Measurements from ENCODE around the gene TTLL10. TPM values are rescaled to one million over a fixed set of nuclear protein-coding genes. Genes with fewer than 3 reads are reported as not detected.

Gene TTLL10
- total and polyA plus RNA-seq, 2 donors from 2014 or later = 1.5 TPM; not detected in 1

DNA sequence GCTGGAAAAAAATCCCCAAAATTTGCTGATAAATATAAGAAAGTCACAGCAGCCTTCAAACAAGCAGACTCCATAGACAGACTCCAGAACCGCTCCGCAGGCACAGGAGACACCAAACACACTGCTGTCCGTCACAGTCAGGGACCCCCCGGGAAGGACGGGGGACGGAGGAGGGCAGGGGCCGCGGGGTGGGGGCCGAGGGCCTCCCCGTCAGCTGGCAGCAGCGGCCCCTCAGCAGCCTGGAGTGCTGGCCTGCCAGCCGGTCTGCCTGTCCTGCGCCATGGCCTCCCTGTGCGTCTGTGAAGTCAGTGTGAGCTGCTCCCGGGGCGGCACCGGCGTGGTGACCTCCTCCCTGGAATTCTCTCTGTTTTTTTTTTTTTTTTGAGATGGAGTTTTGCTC, 47.7 kb upstream of the TTLL10 start:
- no peak overlapping the region for H3K9ac ChIP-seq (ENCODE audit: low read length in 3 of 3)
- no peak for FAIRE-seq
- intact Hi-C loops (cut with DNase I) = loop anchor here (10.0 kb wide), 2 partner anchors 109 to 169 kb away; partner anchors contain the start of genes B3GALT6 and SDF4

DNA sequence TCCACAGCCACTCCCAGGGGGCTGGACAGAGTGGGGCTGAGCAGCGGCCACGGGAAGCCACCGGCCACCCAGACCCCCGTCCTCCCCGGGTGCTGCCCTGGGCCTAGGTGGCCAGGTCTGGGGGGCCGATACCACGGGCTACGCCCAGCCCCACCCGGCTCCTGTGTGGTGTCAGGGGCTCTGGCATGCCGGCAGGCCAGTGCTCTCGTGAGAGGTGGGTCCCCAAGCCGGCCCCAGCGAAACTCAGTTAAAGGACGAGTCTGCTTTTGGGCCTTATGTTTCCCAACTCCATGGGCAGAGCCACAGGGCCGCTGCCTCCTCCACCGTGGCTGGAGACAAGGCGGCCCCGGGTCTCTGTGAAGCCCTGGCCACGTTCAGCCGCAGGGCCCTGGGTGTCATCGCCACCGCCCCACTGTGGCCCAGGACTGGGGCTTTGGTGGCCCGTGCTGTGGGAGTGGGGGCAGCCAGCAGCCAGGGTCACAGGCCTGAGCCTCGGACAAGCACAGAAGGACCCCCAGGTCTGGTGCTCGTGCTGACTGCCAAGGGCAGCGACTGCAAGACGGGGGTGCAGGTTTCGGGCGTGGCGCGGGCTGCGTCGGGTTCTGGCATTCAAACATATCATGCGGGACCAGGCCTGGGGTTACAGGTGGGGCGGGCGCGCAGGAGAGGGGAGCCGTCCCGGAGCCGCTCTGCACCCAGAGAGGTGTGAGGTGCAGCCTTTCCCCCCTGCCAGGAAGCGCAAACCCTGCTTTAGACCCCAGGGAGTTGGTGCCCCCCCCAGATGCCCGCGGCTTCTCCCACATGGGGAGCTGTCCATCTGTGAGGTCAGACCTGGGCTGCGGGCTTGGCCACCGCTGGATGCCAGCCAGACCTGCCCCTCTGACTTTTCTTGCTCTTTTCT, 45.9 kb upstream of the TTLL10 start:
- peak in 1 of 5 donors; percentile 83 for DNase-seq
- Histone ChIP-seq H3K9ac (ENCODE audit: low read length in 3 of 3) (peak overlapping the region in 1 of 3 donors; percentile 71), H3K27me3 (ENCODE audit: control insufficient read depth, insufficient read depth, low read length) (no peaks in the 10 kb centered on the region), H3K9me3 (ENCODE audit: control insufficient read depth in 2 of 3, insufficient read depth in 1 of 3, low read length in 3 of 3) (peaks cover 0 to 2% (median 0%) of the 10 kb centered on the region in 3 donors), H3K4me3 (ENCODE audit: low read length in 3 of 3) (peak overlapping the region in 2 of 3 donors; percentile 20 to 65), H3K36me3 (ENCODE audit: control insufficient read depth in 2 of 3, insufficient read depth in 3 of 3, low read length in 3 of 3) (no peaks in the 10 kb centered on the region), H3K4me1 (ENCODE audit: control insufficient read depth in 2 of 3, insufficient read depth in 2 of 3, low read depth in 1 of 3, low read length in 3 of 3) (peaks cover 0 to 12% (median 7%) of the 10 kb centered on the region in 3 donors), H3K27ac (ENCODE audit: low read depth in 2 of 2, low read length in 2 of 2) (peak overlapping the region; percentile 65 to 89)
- no peak for TF ChIP-seq CTCF (IDR thresholded peaks at IDR 0.05; ENCODE audit: borderline replicate concordance, extremely low read depth, insufficient read depth)
- intact Hi-C loops (cut with DNase I) = loop anchor here (10.0 kb wide), 2 partner anchors 107 to 167 kb away; partner anchors contain the start of genes B3GALT6 and SDF4
- no peak for FAIRE-seq

More for the DNA sequence above, 47.7 kb upstream of the TTLL10 start:
- Histone ChIP-seq H3K27me3 (ENCODE audit: control insufficient read depth, insufficient read depth, low read length) (no peaks in the 10 kb centered on the region), H3K4me3 (ENCODE audit: low read length in 3 of 3) (no peak overlapping the region), H3K27ac (ENCODE audit: low read depth in 2 of 2, low read length in 2 of 2) (no peak overlapping the region), H3K4me1 (ENCODE audit: control insufficient read depth in 2 of 3, insufficient read depth in 2 of 3, low read depth in 1 of 3, low read length in 3 of 3) (peaks cover 0 to 11% (median 4%) of the 10 kb centered on the region in 3 donors), H3K9me3 (ENCODE audit: control insufficient read depth in 2 of 3, insufficient read depth in 1 of 3, low read length in 3 of 3) (peaks cover 0 to 2% (median 0%) of the 10 kb centered on the region in 3 donors), H3K36me3 (ENCODE audit: control insufficient read depth in 2 of 3, insufficient read depth in 3 of 3, low read length in 3 of 3) (no peaks in the 10 kb centered on the region)
- DNase-seq = peak in 2 of 5 donors; percentile 35 to 59
- TF ChIP-seq CTCF (IDR thresholded peaks at IDR 0.05; ENCODE audit: borderline replicate concordance, extremely low read depth, insufficient read depth) = no peak

- H3K27me3 ChIP-seq (ENCODE audit: control insufficient read depth, insufficient read depth, low read length) = no peaks in the 10 kb centered on the region
- H3K4me3 ChIP-seq (ENCODE audit: low read length in 3 of 3) = peak overlapping the region; percentile 20 to 65 (median 30)
- no peak for TF ChIP-seq CTCF (IDR thresholded peaks at IDR 0.05; ENCODE audit: borderline replicate concordance, extremely low read depth, insufficient read depth)
- H3K4me1 ChIP-seq (ENCODE audit: control insufficient read depth in 2 of 3, insufficient read depth in 2 of 3, low read depth in 1 of 3, low read length in 3 of 3) = peaks cover 0 to 15% (median 14%) of the 10 kb centered on the region in 3 donors
- DNase-seq = peak in 4 of 5 donors; percentile 62 to 82 (median 80)
- FAIRE-seq = no peak
- intact Hi-C loops (cut with DNase I) = loop anchor here (10.0 kb wide), 2 partner anchors 106 to 166 kb away; partner anchors contain the start of genes B3GALT6 and SDF4
- no peaks in the 10 kb centered on the region for H3K36me3 ChIP-seq (ENCODE audit: control insufficient read depth in 2 of 3, insufficient read depth in 3 of 3, low read length in 3 of 3)
- peak overlapping the region in 1 of 3 donors; percentile 71 for H3K9ac ChIP-seq (ENCODE audit: low read length in 3 of 3)
- peak overlapping the region; percentile 82 to 89 for H3K27ac ChIP-seq (ENCODE audit: low read depth in 2 of 2, low read length in 2 of 2)
- peaks cover 0 to 2% (median 0%) of the 10 kb centered on the region in 3 donors for H3K9me3 ChIP-seq (ENCODE audit: control insufficient read depth in 2 of 3, insufficient read depth in 1 of 3, low read length in 3 of 3)
Measured at GRCh38 chr1:1128454-1129139, 45.1 kb upstream of the TTLL10 start.

All from kidney (tissue), 14 donors.